Activated CD8-positive, alpha-beta T cell treated with anti-CD3 and anti-CD28 coated beads, Interleukin-2, amount 10 ng/mL, durations not matched to agents 7 days and 5 days (primary cell): ENCODE results near the gene ATF6. TPM values are rescaled to one million over a fixed set of nuclear protein-coding genes. Genes with fewer than 3 reads are reported as not detected.
"Not testable (repeated sequence)": the region's sequence is repeated elsewhere in the genome, so short reads cannot be mapped to it uniquely, and the experiment has no call there.

Experiments used
- ATAC-seq: fragments of 150-1000 bp; cut with Tn5 transposase; one replicate; pipeline ENCODE4 v1.10.0; 2021; ENCODE audit warnings: moderate library complexity
- CTCF ChIA-PET: fragments of 350-600 bp; sonication (Branson Sonifier 250); formaldehyde crosslinking; loops from one replicate; lab custom pipeline; 2021; ENCODE audit warnings: antibody characterized with exemption; lab: Charles Lee
- POLR2A ChIA-PET: fragments of 350-600 bp; sonication (Branson Sonifier 250); formaldehyde crosslinking; loops from one replicate; lab custom pipeline; 2021; ENCODE audit warnings: antibody characterized with exemption; lab: Charles Lee
- DNase-seq: peaks from one replicate; pipeline ENCODE4 v3.0.0-alpha.2; 2020
- H3K27ac Mint-ChIP-seq: one replicate; pipeline ENCODE4 v1.8.0; 2021; ENCODE audit warnings: mild to moderate bottlenecking, mixed read lengths
- H3K27me3 Mint-ChIP-seq: one replicate; pipeline ENCODE4 v1.8.0; 2021; ENCODE audit warnings: low read depth, mixed read lengths
- H3K36me3 Mint-ChIP-seq: one replicate; pipeline ENCODE4 v1.8.0; 2021; ENCODE audit warnings: low read depth, mixed read lengths
- H3K4me1 Mint-ChIP-seq: one replicate; pipeline ENCODE4 v1.8.0; 2021; ENCODE audit warnings: low read depth, mixed read lengths
- H3K4me3 Mint-ChIP-seq: one replicate; pipeline ENCODE4 v1.8.0; 2021; ENCODE audit warnings: mild to moderate bottlenecking, mixed read lengths
- H3K9me3 Mint-ChIP-seq: one replicate; pipeline ENCODE4 v1.8.0; 2022; ENCODE audit warnings: mixed read lengths; ENCODE audit not compliant: insufficient read depth
- total RNA-seq, 2 experiments: library from RNA; stranded (reverse); gene quantifications; one replicate each; pipeline ENCODE4 v1.2.3, GENCODE V29; 2021

Gene ATF6
- total RNA-seq, 2 experiments from 2014 or later, result 15.2 to 17.1 TPM

DNA sequence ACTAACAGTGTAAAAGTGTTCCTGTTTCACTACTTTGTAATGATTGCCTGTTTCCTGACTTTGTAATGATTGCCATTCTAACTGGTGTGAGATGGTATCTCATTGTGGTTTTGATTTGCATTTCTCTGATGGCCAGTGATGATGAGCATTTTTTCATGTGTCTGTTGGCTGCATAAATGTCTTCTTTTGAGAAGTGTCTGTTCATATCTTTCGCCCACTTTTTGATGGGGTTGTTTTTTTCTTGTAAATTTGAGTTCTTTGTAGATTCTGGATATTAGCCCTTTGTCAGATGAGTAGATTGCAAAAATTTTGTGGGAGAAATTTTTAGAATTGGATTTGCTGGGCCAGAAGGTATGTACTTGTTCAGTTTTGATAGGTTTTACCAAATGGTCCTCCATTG, 43.5 kb downstream of the ATF6 start:
- POLR2A ChIA-PET, H3K27me3 Mint-ChIP-seq, CTCF ChIA-PET, ATAC-seq, H3K4me3 Mint-ChIP-seq, H3K27ac Mint-ChIP-seq, DNase-seq, H3K9me3 Mint-ChIP-seq, H3K4me1 Mint-ChIP-seq: not testable (repeated sequence)
- H3K36me3 Mint-ChIP-seq, result peaks cover 50% of the 10 kb centered on the region

GRCh38 chr1:161810780-161811179, 44.7 kb downstream of the ATF6 start:
- ChIA-PET CTCF (no interaction called here), POLR2A (no interaction called here)
- ATAC-seq, result no peak
- Mint-ChIP-seq H3K36me3 (peaks cover 50% of the 10 kb centered on the region), H3K9me3 (peaks cover 8% of the 10 kb centered on the region), H3K4me1 (no peaks in the 10 kb centered on the region), H3K4me3 (no peak overlapping the region), H3K27ac (no peak overlapping the region), H3K27me3 (no peaks in the 10 kb centered on the region)
- no peak for DNase-seq

DNA sequence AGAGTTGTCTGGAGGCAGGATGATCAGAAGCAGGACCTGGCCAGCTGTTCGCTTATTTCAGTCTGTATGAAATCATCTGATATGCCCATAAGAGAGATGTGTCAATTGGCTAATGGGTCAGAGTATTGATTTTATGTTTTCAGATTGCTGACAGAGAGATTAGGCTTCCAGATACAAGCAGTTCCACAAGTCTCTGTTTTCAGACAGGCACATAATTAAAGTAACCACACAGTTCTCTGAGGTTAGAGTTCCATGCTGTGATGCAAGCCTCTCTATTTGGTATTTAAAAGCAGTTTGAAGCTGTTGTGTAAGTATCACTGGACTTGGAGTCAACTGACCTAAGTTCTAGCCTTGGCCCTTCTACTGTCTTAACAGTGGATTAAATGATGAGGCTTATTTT, 50.1 kb downstream of the ATF6 start:
- Mint-ChIP-seq H3K27ac (no peak overlapping the region), H3K36me3 (peaks cover 29% of the 10 kb centered on the region), H3K27me3 (no peaks in the 10 kb centered on the region), H3K4me3 (no peak overlapping the region), H3K9me3 (no peaks in the 10 kb centered on the region), H3K4me1 (no peaks in the 10 kb centered on the region)
- ATAC-seq (no peak), DNase-seq (no peak)
- ChIA-PET POLR2A (no interaction called here), CTCF (interaction anchor here (2.1 kb wide), 1 partner anchor 23 kb away, joined by 7 read pairs; no protein-coding TSS in a partner anchor)

DNA sequence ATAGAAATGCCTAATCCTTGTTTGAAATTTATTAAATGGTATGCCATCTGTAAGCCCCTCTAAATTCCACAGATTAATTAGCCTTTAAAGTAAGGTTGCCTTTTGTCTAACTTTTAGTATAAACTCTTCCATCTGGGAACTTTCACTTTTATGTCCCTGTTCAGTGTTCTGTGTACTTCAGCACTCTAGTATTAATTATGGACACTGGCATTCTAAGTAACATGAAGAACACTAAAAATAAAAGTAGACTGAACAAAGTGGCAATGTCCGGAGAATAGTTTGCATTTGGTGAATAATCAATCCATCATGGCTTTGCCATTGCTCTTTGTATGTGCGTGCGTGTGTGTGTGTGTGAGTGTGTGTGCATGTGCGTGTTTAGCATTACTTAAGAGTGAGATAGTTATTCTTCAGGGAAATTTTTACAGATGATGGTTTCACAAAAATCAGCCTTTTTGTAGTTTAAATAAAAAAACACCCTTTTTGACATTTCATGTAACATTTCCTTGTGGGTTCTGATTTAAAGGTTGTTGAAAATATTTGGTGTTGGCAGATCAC, 51.1 kb downstream of the ATF6 start:
- no peak for DNase-seq
- ChIA-PET CTCF (no interaction called here), POLR2A (no interaction called here)
- Mint-ChIP-seq H3K9me3 (no peaks in the 10 kb centered on the region), H3K4me3 (no peak overlapping the region), H3K4me1 (no peaks in the 10 kb centered on the region), H3K36me3 (peaks cover 23% of the 10 kb centered on the region), H3K27me3 (no peaks in the 10 kb centered on the region), H3K27ac (no peak overlapping the region)
- ATAC-seq, result no peak

DNA sequence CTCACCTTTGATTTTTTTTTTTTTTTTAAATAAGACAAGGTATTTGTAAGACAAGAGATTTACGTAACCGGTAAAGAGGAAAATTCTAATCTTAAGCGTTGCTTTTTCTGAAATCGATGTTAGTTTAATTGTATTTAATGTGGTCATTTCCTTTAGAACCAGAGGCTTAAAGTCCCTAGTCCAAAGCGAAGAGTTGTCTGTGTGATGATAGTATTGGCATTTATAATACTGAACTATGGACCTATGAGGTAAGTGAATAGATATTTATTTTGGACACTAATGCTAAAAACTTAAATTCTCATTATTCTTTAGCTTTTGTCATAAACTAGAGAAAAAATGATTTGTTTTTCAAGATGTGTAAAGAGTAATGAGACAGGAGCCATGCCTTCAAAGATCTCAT, 54.8 kb downstream of the ATF6 start:
- Mint-ChIP-seq H3K4me3 (no peak overlapping the region), H3K4me1 (no peaks in the 10 kb centered on the region), H3K27ac (no peak overlapping the region), H3K9me3 (no peaks in the 10 kb centered on the region), H3K27me3 (no peaks in the 10 kb centered on the region), H3K36me3 (peaks cover 34% of the 10 kb centered on the region)
- DNase-seq, result no peak
- no peak for ATAC-seq
- POLR2A ChIA-PET, result interaction anchor here (0.6 kb wide), 1 partner anchor 53 kb away, joined by 3 read pairs; no protein-coding TSS in a partner anchor
- CTCF ChIA-PET, result interaction anchor here (1.2 kb wide), 1 partner anchor 28 kb away, joined by 3 read pairs; no protein-coding TSS in a partner anchor

- H3K9me3 Mint-ChIP-seq, result peaks cover 3% of the 10 kb centered on the region
- no peak for DNase-seq
- no peak for ATAC-seq
- no peak overlapping the region for H3K4me3 Mint-ChIP-seq
- POLR2A ChIA-PET, result no interaction called here
- peaks cover 46% of the 10 kb centered on the region for H3K36me3 Mint-ChIP-seq
- no peak overlapping the region for H3K27ac Mint-ChIP-seq
- CTCF ChIA-PET, result interaction anchor here (0.9 kb wide), 1 partner anchor 32 kb away, joined by 3 read pairs; no protein-coding TSS in a partner anchor
- H3K27me3 Mint-ChIP-seq, result no peaks in the 10 kb centered on the region
- no peaks in the 10 kb centered on the region for H3K4me1 Mint-ChIP-seq
These were observed 58.5 kb downstream of the ATF6 start for GRCh38 chr1:161824618-161825017.

- Mint-ChIP-seq H3K36me3 (peaks cover 47% of the 10 kb centered on the region), H3K4me3 (no peak overlapping the region), H3K9me3 (peaks cover 3% of the 10 kb centered on the region), H3K27ac (no peak overlapping the region), H3K27me3 (no peaks in the 10 kb centered on the region), H3K4me1 (peaks cover 3% of the 10 kb centered on the region)
- ChIA-PET POLR2A (no interaction called here), CTCF (interaction anchor here (1.2 kb wide), 1 partner anchor 33 kb away, joined by 3 read pairs; no protein-coding TSS in a partner anchor)
- ATAC-seq, result no peak
- no peak for DNase-seq
These were observed 59.7 kb downstream of the ATF6 start for GRCh38 chr1:161825831-161826230.

GRCh38 chr1:161826478-161826877, 60.4 kb downstream of the ATF6 start:
- POLR2A ChIA-PET, result no interaction called here
- Mint-ChIP-seq H3K36me3 (peaks cover 48% of the 10 kb centered on the region), H3K4me1 (peaks cover 7% of the 10 kb centered on the region), H3K9me3 (peaks cover 3% of the 10 kb centered on the region), H3K27ac (no peak overlapping the region), H3K27me3 (no peaks in the 10 kb centered on the region), H3K4me3 (no peak overlapping the region)
- no peak for ATAC-seq
- CTCF ChIA-PET, result interaction anchor here (1.2 kb wide), 1 partner anchor 34 kb away, joined by 3 read pairs; no protein-coding TSS in a partner anchor
- DNase-seq, result no peak

- no peak for DNase-seq
These were observed 61.7 kb downstream of the ATF6 start for GRCh38 chr1:161827786-161828185.

DNA sequence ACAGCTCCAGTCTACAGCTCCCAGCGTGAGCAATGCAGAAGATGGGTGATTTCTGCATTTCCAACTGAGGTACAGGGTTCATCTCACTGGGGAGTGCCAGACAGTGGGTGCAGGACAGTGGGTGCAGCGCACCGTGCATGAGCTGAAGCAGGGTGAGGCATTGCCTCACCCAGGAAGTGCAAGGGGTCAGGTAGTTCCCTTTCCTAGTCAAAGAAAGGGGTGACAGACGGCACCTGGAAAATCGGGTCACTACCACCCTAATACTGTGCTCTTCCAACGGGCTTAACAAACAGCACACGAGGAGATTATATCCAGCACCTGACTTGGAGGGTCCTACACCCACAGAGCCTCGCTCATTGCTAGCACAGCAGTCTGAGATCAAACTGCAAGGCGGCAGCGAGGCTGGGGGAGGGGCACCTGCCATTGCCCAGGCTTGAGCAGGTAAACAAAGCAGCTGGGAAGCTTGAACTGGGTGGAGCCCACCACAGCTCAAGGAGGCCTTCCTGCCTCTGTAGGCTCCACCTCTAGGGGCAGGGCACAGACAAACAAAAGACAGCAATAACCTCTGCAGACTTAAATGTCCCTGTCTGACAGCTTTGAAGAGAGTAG, 66.3 kb downstream of the ATF6 start:
- H3K4me1 Mint-ChIP-seq, ATAC-seq, H3K4me3 Mint-ChIP-seq, CTCF ChIA-PET, H3K27me3 Mint-ChIP-seq, POLR2A ChIA-PET, DNase-seq, H3K27ac Mint-ChIP-seq, H3K9me3 Mint-ChIP-seq: not testable (repeated sequence)
- peaks cover 33% of the 10 kb centered on the region for H3K36me3 Mint-ChIP-seq

More at GRCh38 chr1:161827786-161828185, 61.7 kb downstream of the ATF6 start:
- POLR2A ChIA-PET, result no interaction called here
- H3K4me3 Mint-ChIP-seq, result no peak overlapping the region
- ATAC-seq, result no peak
- H3K27me3 Mint-ChIP-seq, result no peaks in the 10 kb centered on the region
- CTCF ChIA-PET, result no interaction called here
- peaks cover 7% of the 10 kb centered on the region for H3K4me1 Mint-ChIP-seq
- no peak overlapping the region for H3K27ac Mint-ChIP-seq
- peaks cover 50% of the 10 kb centered on the region for H3K36me3 Mint-ChIP-seq
- H3K9me3 Mint-ChIP-seq, result peaks cover 3% of the 10 kb centered on the region

DNA sequence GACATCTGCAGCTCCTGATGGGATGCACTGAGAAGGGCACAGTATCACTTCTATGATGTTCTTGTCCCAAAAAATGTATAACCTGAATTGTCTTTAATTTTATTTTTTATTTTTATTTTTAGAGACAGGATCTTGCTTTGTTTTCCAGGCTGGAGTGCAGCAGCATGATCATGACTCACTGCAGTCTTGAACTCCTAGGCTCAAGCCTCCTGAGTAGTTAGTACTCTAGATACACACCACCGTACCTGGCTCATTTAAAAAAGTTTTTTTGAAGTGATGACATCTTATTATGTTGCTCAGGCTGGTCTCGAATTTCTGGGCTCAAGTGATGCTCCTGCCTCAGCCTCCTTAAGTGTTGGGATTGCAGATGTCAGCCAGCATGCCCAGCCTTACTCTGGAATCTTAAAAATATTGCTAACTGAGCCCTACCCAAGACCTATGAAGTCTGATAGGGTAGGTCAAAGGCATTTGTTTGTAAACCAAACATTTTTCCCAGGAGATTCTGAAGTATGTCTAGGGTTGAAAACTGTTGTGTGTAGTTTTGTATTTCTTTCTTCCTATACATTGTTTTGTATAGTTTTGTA, 68.9 kb downstream of the ATF6 start:
- DNase-seq (no peak), ATAC-seq (no peak)
- no peak overlapping the region for H3K4me3 Mint-ChIP-seq
- H3K36me3 Mint-ChIP-seq, result peaks cover 22% of the 10 kb centered on the region
- ChIA-PET POLR2A (no interaction called here), CTCF (no interaction called here)
- H3K4me1 Mint-ChIP-seq, result peaks cover 7% of the 10 kb centered on the region
- no peak overlapping the region for H3K27ac Mint-ChIP-seq
- no peaks in the 10 kb centered on the region for H3K27me3 Mint-ChIP-seq
- no peaks in the 10 kb centered on the region for H3K9me3 Mint-ChIP-seq

DNA sequence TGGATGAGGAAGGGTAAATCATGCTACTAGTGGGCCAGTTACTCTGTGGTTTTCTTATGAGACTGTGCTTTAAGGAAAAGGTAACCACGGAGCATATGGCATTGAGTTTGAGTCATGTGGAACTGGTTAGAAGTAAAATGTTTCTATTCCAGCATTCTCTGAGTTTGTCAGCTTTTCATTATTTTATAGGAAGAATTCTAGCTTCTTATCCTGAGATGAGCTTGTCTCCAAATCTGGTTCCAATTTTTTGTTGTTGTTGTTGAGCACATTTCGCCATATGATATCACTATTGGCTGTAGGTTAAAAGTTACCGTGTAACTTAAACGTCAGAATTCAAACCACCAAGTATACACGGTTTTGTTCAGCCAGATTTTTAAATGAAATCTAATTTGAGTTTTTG, 69.9 kb downstream of the ATF6 start:
- H3K9me3 Mint-ChIP-seq, result no peaks in the 10 kb centered on the region
- no peaks in the 10 kb centered on the region for H3K27me3 Mint-ChIP-seq
- peaks cover 2% of the 10 kb centered on the region for H3K4me1 Mint-ChIP-seq
- DNase-seq, result no peak
- H3K27ac Mint-ChIP-seq, result no peak overlapping the region
- ATAC-seq, result no peak
- ChIA-PET POLR2A (no interaction called here), CTCF (no interaction called here)
- H3K4me3 Mint-ChIP-seq, result no peak overlapping the region
- H3K36me3 Mint-ChIP-seq, result peaks cover 19% of the 10 kb centered on the region
